ENCODE data around the gene SCMH1. TPM values are rescaled to one million over a fixed set of nuclear protein-coding genes. Genes with fewer than 3 reads are reported as not detected.
A peak's percentile ranks its signal among the peaks of the same experiment; 100 is the strongest.

The SCMH1 gene
- total RNA-seq, 1 experiment from 2014 or later: 42.7 TPM

GRCh38 chr1:41167667-41168066, 74.4 kb downstream of the SCMH1 start:
- H3K27me3 ChIP-seq (ENCODE audit: control insufficient read depth, insufficient read depth, low read length): no peaks in the 10 kb centered on the region
- in situ Hi-C loops (cut with HindIII; ENCODE audit: low pct_unique_long_range_greater_than_20kb, low sequenced_read_pairs): no loop called here
- DNase-seq (ENCODE audit: low read depth, low spot score) (no peak), ATAC-seq (no peak)
- POLR2A ChIA-PET: no interaction called here
- TF ChIP-seq POLR2AphosphoS5 (IDR thresholded peaks at IDR 0.05; ENCODE audit: low read depth, low read length) (no peak), CTCF (IDR thresholded peaks at IDR 0.05) (no peak), TCF7L2 (IDR thresholded peaks at IDR 0.05; ENCODE audit: low read depth, low read length) (no peak), REST (IDR thresholded peaks at IDR 0.05; ENCODE audit: insufficient read depth in 1 of 2, low read depth in 2 of 2, low read length in 1 of 2) (no peak), SIN3A (IDR thresholded peaks at IDR 0.05; ENCODE audit: borderline replicate concordance, insufficient read depth, low read depth, low read length) (no peak)
- CTCF ChIA-PET: no interaction called here
- intact Hi-C loops (cut with micrococcal nuclease; ENCODE audit: unreplicated experiment): no loop called here
- no peaks in the 10 kb centered on the region for H3K36me3 ChIP-seq (ENCODE audit: control insufficient read depth, insufficient read depth, low read length)
- H3K27ac ChIP-seq (ENCODE audit: low read length): no peak overlapping the region
- no peak overlapping the region for H3K4me3 ChIP-seq (ENCODE audit: low read depth in 2 of 2, low read length in 2 of 2)
- no peaks in the 10 kb centered on the region for H3K4me1 ChIP-seq (ENCODE audit: control insufficient read depth, insufficient read depth, low read length)
- BruUV-seq (replicated peaks): TSS peak; percentile 9
- H3K9me3 ChIP-seq (ENCODE audit: control insufficient read depth, insufficient read depth, low read depth, low read length): peaks cover 18% of the 10 kb centered on the region; the same call in 1 of the 2 replicates

- Histone ChIP-seq H3K27me3 (ENCODE audit: control insufficient read depth, insufficient read depth, low read length) (no peaks in the 10 kb centered on the region), H3K4me3 (ENCODE audit: low read depth in 2 of 2, low read length in 2 of 2) (no peak overlapping the region), H3K27ac (ENCODE audit: low read length) (no peak overlapping the region), H3K36me3 (ENCODE audit: control insufficient read depth, insufficient read depth, low read length) (no peaks in the 10 kb centered on the region), H3K9me3 (ENCODE audit: control insufficient read depth, insufficient read depth, low read depth, low read length) (peaks cover 18% of the 10 kb centered on the region; the same call in 1 of the 2 replicates), H3K4me1 (ENCODE audit: control insufficient read depth, insufficient read depth, low read length) (no peaks in the 10 kb centered on the region)
- in situ Hi-C loops (cut with HindIII; ENCODE audit: low pct_unique_long_range_greater_than_20kb, low sequenced_read_pairs) (no loop called here), intact Hi-C loops (cut with micrococcal nuclease; ENCODE audit: unreplicated experiment) (no loop called here)
- ChIA-PET POLR2A (no interaction called here), CTCF (no interaction called here)
- TF ChIP-seq SIN3A (IDR thresholded peaks at IDR 0.05; ENCODE audit: borderline replicate concordance, insufficient read depth, low read depth, low read length): no peak
- TF ChIP-seq TCF7L2 (IDR thresholded peaks at IDR 0.05; ENCODE audit: low read depth, low read length): no peak
- no peak for TF ChIP-seq CTCF (IDR thresholded peaks at IDR 0.05)
- no peak for TF ChIP-seq POLR2AphosphoS5 (IDR thresholded peaks at IDR 0.05; ENCODE audit: low read depth, low read length)
- no peak for TF ChIP-seq REST (IDR thresholded peaks at IDR 0.05; ENCODE audit: insufficient read depth in 1 of 2, low read depth in 2 of 2, low read length in 1 of 2)
- no peak for DNase-seq (ENCODE audit: low read depth, low spot score)
- no peak for ATAC-seq
- no TSS peak for BruUV-seq (replicated peaks)
These were observed 77.4 kb downstream of the SCMH1 start for GRCh38 chr1:41164727-41165126.

Measured in Panc1 (cell line).